Mucosa of descending colon (tissue), 3 donors: Measurements from ENCODE around the gene CYP21A2. TPM values are rescaled to one million over a fixed set of nuclear protein-coding genes. Genes with fewer than 3 reads are reported as not detected.
"Not testable (repeated sequence)": the region's sequence is repeated elsewhere in the genome, so short reads cannot be mapped to it uniquely, and the experiment has no call there.

Experiments
- ATAC-seq: fragments of 200-7000 bp; cut with Tn5 transposase; one replicate; pipeline ENCODE4 v1.9.1; 2020; ENCODE audit warnings: mild to moderate bottlenecking, moderate library complexity
- DNase-seq, 3 donors: peaks; one replicate each; pipeline ENCODE4 v3.0.0-alpha.2; 2020
- H3K36me3 ChIP-seq: fragments of 200-600 bp; one replicate; pipeline ENCODE4 v1.8.0; 2021; ENCODE audit warnings: low read depth, mild to moderate bottlenecking
- H3K4me1 ChIP-seq: fragments of 200-600 bp; one replicate; pipeline ENCODE4 v1.8.0; 2021; ENCODE audit warnings: low read depth, mild to moderate bottlenecking
- H3K4me3 ChIP-seq: fragments of 200-600 bp; one replicate; pipeline ENCODE4 v1.8.0; 2021; ENCODE audit warnings: mild to moderate bottlenecking
- H3K9me3 ChIP-seq: fragments of 200-600 bp; one replicate; pipeline ENCODE4 v1.8.0; 2021; ENCODE audit warnings: mild to moderate bottlenecking
- intact Hi-C, 2 donors: fragments of 100-400 bp; cut with DNase I in 1 of 2; cut with micrococcal nuclease in 1 of 2; formaldehyde crosslinking; loops; one replicate each; pipeline versions ENCODE4 v1.11.0 to v1.11.1; 2022; cut with DNase I, micrococcal nuclease
- total RNA-seq, 3 donors: library from RNA; stranded (reverse); fragmentation: NEBNext Ultra II Directional in 2 of 3; extraction: Animal tissue kit (Norgen Biotek cat#: 25700) in 2 of 3; gene quantifications; one replicate each; pipeline versions ENCODE4 v1.2.1 to v1.2.4, GENCODE V29; 2021 to 2023
- TF ChIP-seq, protein P1 (sequence below): fragments of 200-600 bp; IDR thresholded peaks from one replicate; pipeline ENCODE4 v1.8.0; 2022; ENCODE audit warnings: antibody characterized with exemption, mild to moderate bottlenecking
- donor health status: DM: no; HTN: no; CAD: no; lungs with moderate emphysema.
- donor health status: DM: no; HTN: no; CAD: no.
- donor health status: DM: no; HTN: yes; CAD: no.

CYP21A2 gene
- total RNA-seq, 3 donors from 2014 or later: 0.93 to 2.1 (median 0.94) TPM

DNA sequence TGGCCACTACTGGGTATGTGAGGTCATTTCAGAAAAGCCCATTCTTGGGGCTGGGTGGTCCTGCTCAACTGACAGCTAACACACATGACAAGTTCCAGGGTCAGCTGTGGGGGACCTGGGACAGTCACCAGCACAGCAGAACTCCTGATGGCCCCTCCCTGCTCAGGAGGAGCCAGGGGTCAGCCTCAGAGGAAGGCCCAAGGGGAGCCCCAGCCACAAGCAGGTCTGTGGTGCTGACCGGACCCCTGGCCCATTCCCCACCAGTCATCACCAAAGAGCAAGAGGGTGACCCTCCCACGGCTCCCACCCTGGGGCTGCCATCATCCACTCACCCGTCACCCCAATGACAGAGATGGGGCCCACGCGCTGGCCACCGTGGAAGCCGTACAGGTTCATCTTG lies 18.0 kb downstream of the CYP21A2 start:
- intact Hi-C loops: no loop called here
- H3K4me1 ChIP-seq: no peaks in the 10 kb centered on the region
- no peak overlapping the region for H3K4me3 ChIP-seq
- H3K36me3 ChIP-seq: no peaks in the 10 kb centered on the region
- no peak for DNase-seq
- TF ChIP-seq, protein P1, sequence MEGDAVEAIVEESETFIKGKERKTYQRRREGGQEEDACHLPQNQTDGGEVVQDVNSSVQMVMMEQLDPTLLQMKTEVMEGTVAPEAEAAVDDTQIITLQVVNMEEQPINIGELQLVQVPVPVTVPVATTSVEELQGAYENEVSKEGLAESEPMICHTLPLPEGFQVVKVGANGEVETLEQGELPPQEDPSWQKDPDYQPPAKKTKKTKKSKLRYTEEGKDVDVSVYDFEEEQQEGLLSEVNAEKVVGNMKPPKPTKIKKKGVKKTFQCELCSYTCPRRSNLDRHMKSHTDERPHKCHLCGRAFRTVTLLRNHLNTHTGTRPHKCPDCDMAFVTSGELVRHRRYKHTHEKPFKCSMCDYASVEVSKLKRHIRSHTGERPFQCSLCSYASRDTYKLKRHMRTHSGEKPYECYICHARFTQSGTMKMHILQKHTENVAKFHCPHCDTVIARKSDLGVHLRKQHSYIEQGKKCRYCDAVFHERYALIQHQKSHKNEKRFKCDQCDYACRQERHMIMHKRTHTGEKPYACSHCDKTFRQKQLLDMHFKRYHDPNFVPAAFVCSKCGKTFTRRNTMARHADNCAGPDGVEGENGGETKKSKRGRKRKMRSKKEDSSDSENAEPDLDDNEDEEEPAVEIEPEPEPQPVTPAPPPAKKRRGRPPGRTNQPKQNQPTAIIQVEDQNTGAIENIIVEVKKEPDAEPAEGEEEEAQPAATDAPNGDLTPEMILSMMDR: no peak
- no peaks in the 10 kb centered on the region for H3K9me3 ChIP-seq
- no peak for ATAC-seq

DNA sequence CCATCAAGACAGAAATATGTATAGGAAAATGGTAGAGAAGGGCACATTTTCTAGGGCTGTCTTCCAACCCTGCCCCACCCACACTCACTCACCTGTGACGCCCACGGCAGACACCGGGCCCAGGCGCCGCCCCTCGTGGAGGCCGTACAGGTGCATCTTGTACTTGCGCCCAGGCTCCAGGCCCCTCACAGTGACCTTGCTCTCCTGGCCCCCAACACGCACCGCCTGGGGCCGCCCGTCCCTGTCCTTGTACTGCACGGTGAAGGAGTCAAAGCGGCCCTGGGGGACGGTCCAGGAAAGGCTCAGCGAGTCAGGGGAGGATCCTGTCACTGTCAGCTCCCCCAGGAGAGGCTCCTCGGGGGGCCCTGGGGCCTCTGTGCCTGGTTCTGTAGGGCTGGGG lies 19.8 kb downstream of the CYP21A2 start:
- TF ChIP-seq, protein P1: no peak
- Histone ChIP-seq H3K9me3 (no peaks in the 10 kb centered on the region), H3K4me1 (no peaks in the 10 kb centered on the region), H3K36me3 (no peaks in the 10 kb centered on the region), H3K4me3 (no peak overlapping the region)
- intact Hi-C loops: no loop called here
- ATAC-seq (no peak), DNase-seq (no peak)

DNA sequence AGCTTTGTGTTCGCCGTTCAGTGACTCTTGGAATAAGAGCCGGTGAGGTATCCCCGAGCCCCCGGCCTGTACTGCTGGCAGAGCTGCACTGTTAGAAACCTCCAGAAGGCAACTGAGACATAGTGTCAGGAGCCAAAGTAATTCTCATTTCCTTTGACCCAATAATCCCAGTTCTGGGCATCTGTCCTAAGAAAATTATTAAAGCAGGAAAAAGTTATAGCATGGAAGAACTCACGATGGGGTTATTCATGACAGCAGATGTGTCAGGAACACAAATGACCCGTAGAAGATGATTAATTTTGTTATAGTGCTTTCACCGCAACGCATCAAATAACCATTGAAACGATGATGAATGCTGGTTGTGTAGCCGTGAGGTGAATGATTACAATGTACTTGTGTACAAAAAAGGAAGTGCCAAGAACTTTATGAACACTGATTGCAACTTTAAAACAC lies 20.3 kb downstream of the CYP21A2 start:
- intact Hi-C loops: no loop called here
- ATAC-seq: no peak
- no peaks in the 10 kb centered on the region for H3K36me3 ChIP-seq
- H3K9me3 ChIP-seq: no peaks in the 10 kb centered on the region
- no peak for DNase-seq
- no peak overlapping the region for H3K4me3 ChIP-seq
- H3K4me1 ChIP-seq: no peaks in the 10 kb centered on the region
- TF ChIP-seq, protein P1: no peak

DNA sequence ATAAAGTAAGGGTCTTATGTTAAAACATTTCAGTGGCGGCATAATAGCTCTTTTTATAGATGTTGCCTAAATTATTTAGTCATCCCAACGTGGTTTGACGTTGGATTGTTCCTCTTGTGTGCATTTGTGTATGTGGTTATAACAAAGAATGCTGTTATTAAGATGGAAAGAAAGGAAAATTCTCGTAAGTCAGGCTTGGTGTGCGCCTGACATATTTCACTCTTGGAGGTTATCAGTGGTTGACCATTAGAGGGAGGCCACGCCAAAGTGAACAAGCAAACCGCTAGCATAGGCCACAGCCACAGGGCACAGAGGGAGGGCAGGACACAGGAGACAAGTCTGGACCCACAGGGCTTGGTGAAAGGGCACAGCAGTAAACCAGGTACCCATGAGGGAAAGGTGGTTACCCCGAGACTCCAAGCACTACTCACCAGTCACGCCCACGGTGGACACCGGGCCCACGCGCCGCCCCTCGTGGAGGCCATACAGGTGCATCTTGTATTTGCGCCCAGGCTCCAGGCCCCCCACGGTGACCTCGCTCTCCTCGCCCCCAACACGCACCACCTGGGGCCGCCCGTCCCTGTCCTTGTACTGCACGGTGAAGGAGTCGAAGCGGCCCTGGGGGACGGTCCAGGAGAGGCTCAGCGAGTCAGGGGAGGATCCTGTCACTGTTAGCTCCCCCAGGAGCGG lies 22.9 kb downstream of the CYP21A2 start:
- no peaks in the 10 kb centered on the region for H3K9me3 ChIP-seq
- TF ChIP-seq, protein P1: no peak
- no peaks in the 10 kb centered on the region for H3K36me3 ChIP-seq
- intact Hi-C loops: no loop called here
- ATAC-seq: no peak
- no peaks in the 10 kb centered on the region for H3K4me1 ChIP-seq
- no peak for DNase-seq
- no peak overlapping the region for H3K4me3 ChIP-seq

DNA sequence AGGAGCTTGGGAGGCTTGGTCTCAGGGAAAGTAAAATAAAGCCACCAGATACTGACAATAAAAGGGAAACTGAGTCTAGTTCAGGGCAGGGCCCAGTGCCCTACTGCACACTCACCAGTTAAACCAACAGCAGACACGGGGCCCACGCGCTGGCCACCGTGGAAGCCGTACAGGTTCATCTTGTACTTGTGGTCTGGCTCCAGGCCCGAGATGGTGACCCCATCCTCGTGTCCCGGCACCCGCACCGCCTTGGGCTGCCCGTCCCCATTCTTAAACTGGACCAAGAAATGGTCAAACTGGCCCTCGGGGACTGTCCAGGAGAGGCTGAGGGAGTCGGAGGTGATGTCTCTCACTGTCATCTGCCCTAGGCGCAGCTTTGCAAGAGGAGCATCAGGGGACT lies 26.5 kb downstream of the CYP21A2 start:
- no peak overlapping the region for H3K4me3 ChIP-seq
- TF ChIP-seq, protein P1: no peak
- H3K4me1 ChIP-seq: no peaks in the 10 kb centered on the region
- DNase-seq (no peak), ATAC-seq (no peak)
- H3K36me3 ChIP-seq: no peaks in the 10 kb centered on the region
- intact Hi-C loops: no loop called here
- H3K9me3 ChIP-seq: no peaks in the 10 kb centered on the region

DNA sequence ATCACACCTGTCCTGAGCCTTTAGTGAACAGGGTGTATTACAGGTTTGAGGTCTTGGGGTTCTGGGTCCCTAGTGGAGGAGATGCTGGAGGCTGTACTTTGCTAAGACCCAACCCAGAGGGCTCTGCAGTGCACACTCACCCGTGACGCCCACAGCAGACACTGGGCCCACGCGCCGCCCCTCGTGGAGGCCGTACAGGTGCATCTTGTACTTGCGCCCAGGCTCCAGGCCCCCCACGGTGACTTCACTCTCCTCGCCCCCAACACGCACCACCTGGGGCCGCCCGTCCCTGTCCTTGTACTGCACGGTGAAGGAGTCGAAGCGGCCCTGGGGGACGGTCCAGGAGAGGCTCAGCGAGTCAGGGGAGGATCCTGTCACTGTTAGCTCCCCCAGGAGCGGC lies 29.3 kb downstream of the CYP21A2 start:
- H3K4me1 ChIP-seq, H3K36me3 ChIP-seq, intact Hi-C loops, H3K4me3 ChIP-seq, DNase-seq, H3K9me3 ChIP-seq, ATAC-seq: not testable (repeated sequence)

DNA sequence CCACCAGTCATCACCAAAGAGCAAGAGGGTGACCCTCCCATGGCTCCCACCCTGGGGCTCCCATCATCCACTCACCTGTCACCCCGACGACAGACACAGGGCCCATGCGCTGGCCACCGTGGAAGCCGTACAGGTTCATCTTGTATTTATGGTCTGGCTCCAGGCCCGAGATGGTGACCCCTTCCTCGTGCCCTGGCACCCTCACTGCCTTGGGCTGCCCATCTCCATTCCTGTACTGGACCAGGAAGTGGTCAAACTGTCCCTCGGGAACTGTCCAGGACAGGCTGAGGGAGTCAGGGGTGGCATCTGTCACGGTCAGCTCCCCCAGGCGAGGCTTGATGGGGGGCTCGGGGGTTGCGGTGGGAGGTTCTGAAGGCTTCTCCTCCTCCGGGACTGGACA lies 30.1 kb downstream of the CYP21A2 start:
- H3K36me3 ChIP-seq, ATAC-seq, intact Hi-C loops, H3K4me3 ChIP-seq, H3K9me3 ChIP-seq, H3K4me1 ChIP-seq: not testable (repeated sequence)
- peak in 1 of 3 donors; percentile 22 for DNase-seq
